Embryonic facial prominence (tissue), 1 donor: Measurements from ENCODE around the gene KLF4.
"Not testable (repeated sequence)": the region's sequence is repeated elsewhere in the genome, so short reads cannot be mapped to it uniquely, and the experiment has no call there.

ENCODE experiments used
- DNase-seq: peaks from one replicate; pipeline ENCODE4 v3.0.0-alpha.2; 2016; ENCODE audit errors: extremely low spot score

The KLF4 gene

DNA sequence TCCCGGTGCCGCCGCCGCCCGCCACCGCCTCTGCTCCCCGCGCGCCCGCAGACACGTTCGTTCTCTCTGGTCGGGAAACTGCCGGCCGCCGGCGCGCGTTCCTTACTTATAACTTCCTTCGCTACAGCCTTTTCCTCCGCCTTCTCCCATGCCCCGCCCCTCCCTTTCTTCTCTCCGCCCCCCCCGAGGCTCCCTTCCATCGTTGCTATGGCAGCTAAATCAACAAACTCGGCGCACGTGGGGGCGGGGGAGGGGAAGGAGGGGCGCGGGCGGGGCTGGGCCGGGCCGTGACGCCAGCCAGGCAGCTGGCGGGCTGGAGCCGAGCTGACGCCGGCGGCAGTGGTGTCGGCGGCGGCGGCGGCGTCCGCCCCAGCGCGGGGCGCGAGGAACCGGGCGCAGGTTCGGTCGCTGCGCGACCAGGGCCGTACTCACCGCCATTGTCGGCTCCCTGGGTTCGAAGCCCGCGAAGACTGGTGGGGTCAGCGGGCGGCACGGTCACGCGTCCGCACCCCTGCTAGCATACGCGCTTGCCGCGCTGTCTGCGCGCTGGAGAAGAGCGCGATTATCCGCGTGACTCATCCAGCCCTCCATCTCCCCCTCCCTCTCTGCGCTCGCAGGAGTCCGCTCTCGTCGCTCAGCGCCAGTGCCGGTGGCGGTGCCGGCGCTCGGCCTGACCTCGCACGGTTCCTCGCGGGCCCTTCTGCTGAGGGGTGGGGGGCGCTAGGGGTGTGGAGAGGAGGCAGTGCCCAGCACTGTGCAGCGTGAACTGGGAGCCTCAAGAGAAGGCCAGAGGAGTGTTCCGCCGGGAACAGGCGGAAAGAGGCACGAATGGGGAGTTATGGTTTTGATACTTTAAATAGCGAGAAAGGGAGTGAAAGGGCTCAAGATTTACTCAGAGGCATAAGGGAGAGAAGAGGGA lies at the start of gene KLF4:
TSS of gene KLF4 (minus strand) at position 83 of the 919 bp plus-strand sequence. CDS start 597 bp downstream, outside the sequence.
- DNase-seq = peak; percentile 97

DNA sequence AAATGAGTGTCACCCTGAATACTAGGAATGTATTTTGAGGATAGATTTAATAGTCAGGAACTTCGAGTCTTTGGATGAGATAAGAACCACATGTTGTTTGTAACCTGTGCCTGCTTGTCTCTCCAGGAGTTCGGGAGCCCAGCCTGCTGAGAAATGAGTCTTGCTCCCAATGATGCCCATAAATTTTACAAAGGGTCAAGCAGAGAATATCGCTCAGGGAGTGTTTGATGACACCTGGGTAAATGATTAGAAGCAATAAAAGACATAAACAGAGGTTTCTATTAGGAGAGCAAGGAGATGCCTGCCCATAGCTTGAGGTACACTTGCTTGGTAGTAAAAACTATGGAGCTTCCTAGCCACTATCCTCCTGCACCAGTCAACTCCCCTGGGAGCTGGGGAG lies 46.9 kb upstream of the KLF4 start:
- DNase-seq = no peak

DNA sequence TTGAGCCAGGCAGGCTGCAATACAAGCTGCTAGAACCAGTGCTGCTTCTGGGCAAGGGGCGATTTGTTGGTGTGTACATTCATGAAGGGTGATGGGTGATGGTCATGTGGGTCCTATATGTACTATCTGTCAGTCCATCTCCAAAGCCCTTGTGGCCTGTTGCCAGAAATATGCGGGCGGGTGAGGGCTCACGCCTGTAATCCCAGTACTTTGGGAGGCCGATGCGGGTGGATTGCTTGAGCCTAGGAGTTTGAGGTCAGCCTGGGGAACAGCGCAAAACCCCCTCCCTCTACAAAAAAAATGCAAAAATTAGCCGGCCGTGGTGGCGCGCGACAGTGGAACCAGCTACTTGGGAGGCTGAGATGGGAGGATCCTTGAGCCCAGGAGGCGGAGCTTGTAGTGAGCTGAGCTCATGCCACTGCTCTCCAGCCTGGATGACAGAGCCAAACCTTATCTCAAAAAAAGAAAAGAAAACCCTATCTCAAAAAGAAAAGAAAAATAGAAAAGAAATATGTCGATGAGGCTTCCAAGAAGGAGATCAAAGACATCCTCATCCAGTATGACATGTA lies 45.0 kb upstream of the KLF4 start:
- no peak for DNase-seq

- no peak for DNase-seq
Observed at GRCh38 chr9:107530679-107531078, 41.1 kb upstream of the KLF4 start.

DNA sequence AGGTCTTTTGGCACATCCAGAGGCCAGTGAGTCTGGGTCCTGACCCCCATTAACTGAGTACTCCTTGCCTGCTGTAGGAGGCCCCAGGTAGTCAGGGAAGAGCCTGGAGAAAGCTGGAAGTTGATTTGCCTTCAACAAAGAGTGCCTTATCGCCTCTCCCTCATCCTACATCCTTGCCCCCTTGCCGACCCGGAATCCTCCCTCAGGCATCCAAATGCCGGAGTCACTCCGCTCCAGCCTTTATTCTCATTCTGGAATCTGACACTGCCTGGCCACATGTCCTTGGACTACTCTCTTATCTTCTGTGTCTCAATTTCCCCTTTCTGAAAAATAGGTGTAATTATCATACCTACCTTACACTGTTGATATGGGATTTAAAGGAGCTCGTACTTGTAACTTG lies 39.1 kb upstream of the KLF4 start:
- DNase-seq = no peak

DNA sequence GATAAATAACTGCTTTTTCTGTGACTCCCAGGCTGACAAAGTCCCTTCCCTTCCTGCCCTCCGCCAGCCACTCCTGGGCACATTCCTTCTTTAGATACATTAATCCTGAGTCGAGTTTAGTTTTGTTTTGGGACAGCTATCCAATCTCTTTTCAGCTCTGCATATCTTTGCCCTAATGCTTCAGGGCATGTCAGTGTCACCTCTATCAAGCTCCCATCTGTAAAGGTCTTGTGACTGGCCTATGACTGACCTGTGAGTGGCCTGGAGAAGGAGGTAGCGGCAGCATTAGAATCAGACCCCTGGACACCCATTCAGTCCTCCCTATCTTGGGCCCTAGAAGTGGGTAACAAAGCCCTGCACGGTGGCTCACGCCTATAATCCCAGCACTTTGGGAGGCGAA lies 34.0 kb upstream of the KLF4 start:
- DNase-seq = no peak

DNA sequence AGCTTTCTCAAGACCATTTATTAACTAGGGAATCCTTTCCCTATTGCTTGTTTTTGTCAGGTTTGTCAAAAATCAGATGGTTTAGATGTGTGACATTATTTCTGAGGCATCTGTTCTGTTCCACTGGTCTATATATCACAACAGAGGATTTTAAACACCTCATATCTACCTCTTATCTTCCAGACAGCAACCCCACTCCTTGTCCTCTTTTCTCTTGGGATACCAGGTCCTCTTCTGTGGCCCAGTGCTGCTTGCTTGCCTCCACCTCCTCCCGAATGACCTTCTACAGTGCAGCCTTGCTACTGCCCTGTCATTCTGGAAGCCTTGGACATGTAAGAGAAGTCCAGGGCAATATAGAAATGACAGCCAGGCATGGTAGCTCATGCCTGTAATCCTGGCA lies 30.6 kb upstream of the KLF4 start:
- no peak for DNase-seq

GRCh38 chr9:107518037-107518807 lies 28.7 kb upstream of the KLF4 start:
- DNase-seq = no peak

DNA sequence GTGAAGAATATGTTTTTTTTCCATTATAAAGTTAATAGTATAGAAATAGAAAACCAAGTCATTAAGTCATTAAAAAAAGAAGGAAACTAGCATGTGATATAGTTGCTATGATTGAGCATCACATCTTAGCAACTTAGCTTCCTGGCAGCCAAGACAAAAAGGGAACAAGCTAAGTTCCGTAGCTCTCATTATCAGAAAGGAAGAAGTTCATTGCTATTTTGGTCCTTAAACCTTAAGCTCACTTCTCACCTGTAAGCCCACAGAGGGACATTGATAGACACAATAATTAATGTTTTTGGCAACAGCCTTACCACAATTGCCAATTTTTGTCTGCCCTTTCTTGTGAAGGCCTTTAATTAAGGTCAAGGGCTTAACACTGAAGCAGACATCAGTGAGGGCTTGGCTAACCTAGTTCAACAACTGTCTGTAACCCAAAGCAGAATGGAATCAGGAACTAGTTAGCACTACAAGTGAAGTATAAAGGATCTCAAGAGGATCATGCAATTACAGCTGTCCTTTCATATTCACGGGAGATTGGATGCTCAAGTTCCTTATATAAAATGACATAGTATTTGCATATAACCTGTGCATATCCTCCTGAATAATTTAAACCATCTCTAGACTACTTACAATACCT lies 24.0 kb upstream of the KLF4 start:
- DNase-seq = no peak

DNA sequence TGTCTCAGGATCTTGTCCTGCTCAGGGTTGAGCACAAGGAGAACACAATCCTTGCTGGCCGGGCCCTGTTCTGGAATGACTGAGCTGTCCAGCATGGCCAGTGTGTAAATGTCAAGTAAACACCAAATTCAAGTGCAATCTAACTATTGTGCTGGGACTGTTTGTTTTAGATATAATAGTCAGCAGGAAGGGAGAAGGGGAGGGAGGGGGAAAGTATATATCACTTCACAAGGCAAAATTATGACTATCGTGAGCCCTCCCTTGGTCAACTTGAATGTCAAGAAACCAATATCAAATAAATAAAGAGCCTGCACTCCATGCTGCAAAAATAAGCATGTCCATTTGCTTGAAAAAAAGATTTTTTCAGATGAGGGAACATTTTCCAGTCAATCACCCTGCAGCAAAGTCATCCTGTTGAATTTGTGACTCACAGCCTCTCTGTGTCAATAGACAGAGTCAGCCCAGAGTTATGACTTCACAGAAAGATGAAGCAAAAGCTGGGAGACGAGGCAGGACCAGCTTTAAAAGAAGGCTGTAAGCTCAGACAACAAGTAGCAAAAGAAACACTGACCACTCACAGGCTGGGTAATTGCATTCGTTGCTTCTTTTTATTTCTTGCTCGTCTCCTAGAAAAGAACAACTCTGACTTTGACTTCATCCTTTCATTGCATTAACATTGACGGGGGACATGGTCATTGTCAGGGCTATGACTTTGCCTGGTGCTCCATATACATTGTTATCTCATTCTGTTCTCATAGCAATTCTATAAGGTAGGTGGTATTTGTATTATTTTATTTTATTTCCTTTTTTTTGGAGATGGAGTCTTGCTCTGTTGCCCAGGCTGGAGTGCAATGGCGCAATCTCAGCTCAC lies 15.3 kb upstream of the KLF4 start:
- DNase-seq = no peak

GRCh38 chr9:107502464-107502863 lies 12.9 kb upstream of the KLF4 start:
- no peak for DNase-seq

- DNase-seq = not testable (repeated sequence)
Observed at GRCh38 chr9:107500421-107501200, 11.0 kb upstream of the KLF4 start.

DNA sequence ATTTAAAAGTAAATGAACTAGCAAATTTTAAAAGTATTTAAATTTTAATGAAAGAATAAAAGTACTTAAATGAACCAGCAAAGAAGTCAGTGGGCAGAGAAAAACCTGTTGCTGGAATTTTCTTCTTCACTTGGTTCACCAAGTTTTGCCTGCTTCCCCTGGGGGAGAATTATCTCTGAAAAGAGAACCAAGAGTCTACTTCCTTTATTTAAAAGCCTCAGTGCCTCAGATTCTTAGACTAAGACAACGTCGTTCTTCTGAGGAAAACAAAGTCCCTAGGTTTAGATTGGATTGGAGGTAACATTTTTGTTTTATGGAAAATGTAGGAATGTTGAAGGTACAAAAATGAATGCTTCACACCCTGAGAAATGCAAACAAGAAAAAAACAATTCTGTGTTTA lies 7.4 kb upstream of the KLF4 start:
- DNase-seq = no peak

- no peak for DNase-seq
Observed at GRCh38 chr9:107492381-107492970, 2.9 kb upstream of the KLF4 start.

DNA sequence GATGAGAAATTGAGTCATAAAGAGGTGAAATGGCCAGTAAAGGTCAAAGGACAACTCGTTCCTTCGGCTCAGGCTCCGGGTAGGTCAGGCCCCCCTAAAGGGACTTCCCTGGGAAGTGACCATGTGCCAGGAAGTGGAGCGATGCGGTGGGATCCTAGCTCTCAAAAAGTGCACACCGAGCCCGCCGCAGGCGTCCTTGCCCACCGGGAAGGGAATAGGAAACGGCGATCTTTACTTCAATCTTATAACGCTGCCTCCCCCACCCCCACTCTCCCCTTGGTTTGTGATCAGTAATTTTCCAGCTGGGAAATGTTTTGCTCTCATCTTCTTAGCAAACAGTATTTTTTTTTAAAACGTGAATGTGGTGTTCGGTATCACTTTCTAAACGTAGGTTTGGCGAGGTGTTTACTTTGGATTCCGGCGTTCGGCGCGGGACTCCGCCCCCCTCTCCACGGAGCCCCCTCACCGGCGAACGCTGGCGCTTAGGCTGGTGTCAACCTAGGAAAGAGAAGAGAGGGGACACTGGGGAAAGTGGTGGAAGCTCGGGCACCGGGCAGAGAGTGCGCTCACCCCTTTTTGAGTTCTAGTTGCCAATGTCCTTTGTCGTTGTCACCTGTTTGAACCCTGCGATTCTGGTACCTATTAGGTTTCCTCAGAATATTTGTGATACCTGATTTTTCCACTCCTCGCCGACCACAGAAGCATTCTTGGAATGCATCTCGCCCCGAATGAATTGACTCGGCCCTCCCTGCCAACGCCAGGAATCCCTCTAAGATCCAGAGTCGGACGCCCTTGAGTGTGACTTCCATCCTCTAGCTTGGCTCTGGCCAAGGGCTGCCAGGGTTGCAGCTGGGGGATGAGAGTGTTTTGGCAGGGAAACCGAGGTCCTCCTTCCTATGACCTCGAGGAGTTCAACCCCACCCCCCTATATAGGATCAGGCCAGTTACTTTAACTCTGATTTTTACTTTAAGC lies 1.8 kb upstream of the KLF4 start:
- peak; percentile 66 for DNase-seq

- not testable (repeated sequence) for DNase-seq
Observed at GRCh38 chr9:107490606-107490970, 1.0 kb upstream of the KLF4 start.

- peak; percentile 21 for DNase-seq
Observed at GRCh38 chr9:107489144-107489673, 360 bp downstream of the KLF4 start.

GRCh38 chr9:107488375-107489143 lies 1.0 kb downstream of the KLF4 start:
- no peak for DNase-seq
